ENCODE results near the gene CDKL1. TPM values are rescaled to one million over a fixed set of nuclear protein-coding genes. Genes with fewer than 3 reads are reported as not detected.
A peak's percentile ranks its signal among the peaks of the same experiment; 100 is the strongest.

Gene CDKL1
- polyA plus RNA-seq, 3 donors, result 1.2 to 2.5 (median 1.3) TPM

DNA sequence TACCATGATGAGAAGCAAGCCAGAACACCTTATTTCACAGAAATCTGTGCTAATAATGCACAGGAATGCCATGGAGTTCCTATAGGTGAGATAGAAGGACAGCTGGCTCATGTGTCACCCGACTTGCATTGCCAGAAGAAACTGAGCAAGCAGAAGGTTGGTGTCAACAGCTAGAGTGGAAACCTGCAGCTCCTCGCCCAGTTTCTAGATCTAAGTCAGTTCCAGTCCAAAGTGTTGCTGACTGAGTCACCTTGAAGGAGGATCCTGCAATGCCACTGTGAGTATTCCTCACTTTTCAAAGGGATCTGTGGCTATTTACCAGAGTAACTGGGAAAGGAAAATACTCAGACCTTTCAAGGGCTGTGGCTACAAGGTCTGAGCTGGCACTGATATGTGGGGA is 17.1 kb downstream of the CDKL1 start:
- no peaks in the 10 kb centered on the region for H3K79me2 ChIP-seq (ENCODE audit: insufficient read depth, low read length)
- H3K36me3 ChIP-seq (replicated peaks in 1 of 2; ENCODE audit: control insufficient read depth in 1 of 2, insufficient read depth in 2 of 2, low read length in 2 of 2), result no peaks in the 10 kb centered on the region
- WGBS (ENCODE audit: insufficient coverage), result 100% methylated on average over 2 of the region's 2 CpGs
- Mint-ChIP-seq H3K36me3 (no peaks in the 10 kb centered on the region), H3K27me3 (ENCODE audit: low read depth in 3 of 3) (peaks cover 0 to 4% (median 2%) of the 10 kb centered on the region in 3 donors), H3K9me3 (peaks cover 0 to 1% (median 0%) of the 10 kb centered on the region in 7 donors), H3K4me3 (no peak overlapping the region), H3K27ac (no peak overlapping the region), H3K4me1 (peaks cover 7% of the 10 kb centered on the region)
- H3K27ac ChIP-seq (ENCODE audit: low read depth in 1 of 2, low read length in 2 of 2), result no peak overlapping the region
- H3K4me3 ChIP-seq (replicated peaks in 1 of 3; ENCODE audit: low read depth in 2 of 3, low read length in 3 of 3), result no peak overlapping the region
- H3K9ac ChIP-seq (ENCODE audit: insufficient read depth, low read length, poor library complexity, severe bottlenecking), result no peak overlapping the region
- H4K20me1 ChIP-seq (ENCODE audit: insufficient read depth, low read length), result no peaks in the 10 kb centered on the region
- H3K27me3 ChIP-seq (ENCODE audit: control insufficient read depth in 2 of 2, insufficient read depth in 2 of 2, low read length in 2 of 2), result no peaks in the 10 kb centered on the region
- no peaks in the 10 kb centered on the region for H3K9me3 ChIP-seq (replicated peaks in 1 of 2; ENCODE audit: control insufficient read depth in 1 of 2, insufficient read depth in 1 of 2, low read length in 2 of 2)
- no peaks in the 10 kb centered on the region for H3K4me1 ChIP-seq (ENCODE audit: control insufficient read depth in 1 of 2, insufficient read depth in 2 of 2, low read length in 2 of 2)
- intact Hi-C loops (cut with micrococcal nuclease), result no loop called here
- no peak for DNase-seq
- H2AFZ ChIP-seq (ENCODE audit: insufficient read depth, low read depth, low read length, poor library complexity, severe bottlenecking), result no peak overlapping the region
- H3K4me2 ChIP-seq (replicated peaks; ENCODE audit: extremely low read depth, low read length, poor library complexity, severe bottlenecking), result no peak overlapping the region
- TF ChIP-seq, protein P1, sequence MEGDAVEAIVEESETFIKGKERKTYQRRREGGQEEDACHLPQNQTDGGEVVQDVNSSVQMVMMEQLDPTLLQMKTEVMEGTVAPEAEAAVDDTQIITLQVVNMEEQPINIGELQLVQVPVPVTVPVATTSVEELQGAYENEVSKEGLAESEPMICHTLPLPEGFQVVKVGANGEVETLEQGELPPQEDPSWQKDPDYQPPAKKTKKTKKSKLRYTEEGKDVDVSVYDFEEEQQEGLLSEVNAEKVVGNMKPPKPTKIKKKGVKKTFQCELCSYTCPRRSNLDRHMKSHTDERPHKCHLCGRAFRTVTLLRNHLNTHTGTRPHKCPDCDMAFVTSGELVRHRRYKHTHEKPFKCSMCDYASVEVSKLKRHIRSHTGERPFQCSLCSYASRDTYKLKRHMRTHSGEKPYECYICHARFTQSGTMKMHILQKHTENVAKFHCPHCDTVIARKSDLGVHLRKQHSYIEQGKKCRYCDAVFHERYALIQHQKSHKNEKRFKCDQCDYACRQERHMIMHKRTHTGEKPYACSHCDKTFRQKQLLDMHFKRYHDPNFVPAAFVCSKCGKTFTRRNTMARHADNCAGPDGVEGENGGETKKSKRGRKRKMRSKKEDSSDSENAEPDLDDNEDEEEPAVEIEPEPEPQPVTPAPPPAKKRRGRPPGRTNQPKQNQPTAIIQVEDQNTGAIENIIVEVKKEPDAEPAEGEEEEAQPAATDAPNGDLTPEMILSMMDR (IDR thresholded peaks at IDR 0.05), result no peak

DNA sequence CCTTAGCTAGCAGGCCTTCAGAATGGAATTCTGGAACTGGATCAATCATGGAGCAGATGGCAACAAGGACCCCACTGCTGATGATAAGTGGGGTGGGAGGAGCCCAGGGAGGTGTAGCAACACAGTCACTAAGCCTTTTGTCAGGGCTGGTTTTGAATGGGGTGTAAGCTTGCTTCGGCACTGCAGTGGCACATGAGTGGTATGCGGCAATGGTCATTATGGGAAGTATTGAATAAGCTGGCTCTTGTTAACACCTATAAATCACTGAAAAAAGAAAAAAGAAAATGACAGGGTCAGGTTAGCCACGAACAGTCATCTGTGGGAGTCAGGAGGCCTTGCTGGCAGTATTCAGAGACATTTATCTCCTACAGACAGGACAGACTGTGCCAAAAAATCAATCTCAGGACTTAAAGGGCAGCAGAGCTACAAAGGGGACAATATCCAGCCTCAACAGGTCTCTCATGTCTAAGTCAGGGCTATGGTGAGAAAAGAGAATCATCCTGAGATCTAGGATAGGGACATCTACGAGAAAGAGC is 19.1 kb downstream of the CDKL1 start:
- H3K4me3 Mint-ChIP-seq, result no peak overlapping the region
- intact Hi-C loops (cut with micrococcal nuclease), result no loop called here
- peak overlapping the region in 2 of 7 donors; percentile 4 to 38 for H3K27ac Mint-ChIP-seq
- H3K36me3 Mint-ChIP-seq, result no peaks in the 10 kb centered on the region
- 83% methylated on average over 1 of the region's 4 CpGs for WGBS (ENCODE audit: insufficient coverage)
- Histone ChIP-seq H3K9me3 (replicated peaks in 1 of 2; ENCODE audit: control insufficient read depth in 1 of 2, insufficient read depth in 1 of 2, low read length in 2 of 2) (no peaks in the 10 kb centered on the region), H3K36me3 (replicated peaks in 1 of 2; ENCODE audit: control insufficient read depth in 1 of 2, insufficient read depth in 2 of 2, low read length in 2 of 2) (no peaks in the 10 kb centered on the region), H3K79me2 (ENCODE audit: insufficient read depth, low read length) (no peaks in the 10 kb centered on the region), H3K4me1 (ENCODE audit: control insufficient read depth in 1 of 2, insufficient read depth in 2 of 2, low read length in 2 of 2) (no peaks in the 10 kb centered on the region), H4K20me1 (ENCODE audit: insufficient read depth, low read length) (no peaks in the 10 kb centered on the region), H3K4me2 (replicated peaks; ENCODE audit: extremely low read depth, low read length, poor library complexity, severe bottlenecking) (no peak overlapping the region), H3K9ac (ENCODE audit: insufficient read depth, low read length, poor library complexity, severe bottlenecking) (no peak overlapping the region), H3K27me3 (ENCODE audit: control insufficient read depth in 2 of 2, insufficient read depth in 2 of 2, low read length in 2 of 2) (no peaks in the 10 kb centered on the region), H3K27ac (ENCODE audit: low read depth in 1 of 2, low read length in 2 of 2) (no peak overlapping the region), H2AFZ (ENCODE audit: insufficient read depth, low read depth, low read length, poor library complexity, severe bottlenecking) (peak overlapping the region; percentile 56), H3K4me3 (replicated peaks in 1 of 3; ENCODE audit: low read depth in 2 of 3, low read length in 3 of 3) (no peak overlapping the region)
- peaks cover 0 to 1% (median 0%) of the 10 kb centered on the region in 7 donors for H3K9me3 Mint-ChIP-seq
- peaks cover 0 to 4% (median 2%) of the 10 kb centered on the region in 3 donors for H3K27me3 Mint-ChIP-seq (ENCODE audit: low read depth in 3 of 3)
- peaks cover 7% of the 10 kb centered on the region for H3K4me1 Mint-ChIP-seq
- no peak for DNase-seq
- TF ChIP-seq, protein P1 (IDR thresholded peaks at IDR 0.05), result no peak
